Measurements from ENCODE around the gene DCBLD1. TPM values are rescaled to one million over a fixed set of nuclear protein-coding genes. Genes with fewer than 3 reads are reported as not detected.

DCBLD1 gene
- total RNA-seq, 2 experiments from 2014 or later: 2.2 to 2.3 TPM

DNA sequence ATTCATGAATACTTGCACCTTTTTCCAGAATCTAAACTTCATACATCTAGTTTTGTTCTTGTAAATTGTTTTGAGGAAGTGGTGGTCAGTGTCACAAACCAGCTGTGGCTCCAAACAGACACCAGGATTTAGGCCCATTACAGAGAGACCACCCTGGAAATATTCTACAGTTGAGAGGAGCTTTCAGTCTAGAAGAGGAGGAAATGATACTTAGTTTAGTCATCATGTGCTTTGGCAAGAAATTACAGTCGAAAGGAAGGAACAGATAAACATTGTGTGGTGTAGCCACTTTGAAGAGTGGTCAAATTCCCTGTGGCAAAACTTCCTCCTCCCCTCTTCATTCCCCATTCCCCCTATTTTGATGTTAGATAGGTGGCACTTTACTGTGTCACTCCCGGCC lies 15.7 kb downstream of the DCBLD1 start:
- Mint-ChIP-seq H3K36me3 (ENCODE audit: low read depth) (no peaks in the 10 kb centered on the region), H3K4me3 (no peak overlapping the region), H3K4me1 (ENCODE audit: low read depth) (peaks cover 11% of the 10 kb centered on the region), H3K9me3 (no peaks in the 10 kb centered on the region), H3K27me3 (no peaks in the 10 kb centered on the region), H3K27ac (no peak overlapping the region)
- no peak for ATAC-seq
- CTCF ChIA-PET: interaction anchor here (1.2 kb wide), 1 partner anchor 15 kb away, joined by 3 read pairs; the partner anchor contains the start of gene DCBLD1
- TF ChIP-seq, protein P1, sequence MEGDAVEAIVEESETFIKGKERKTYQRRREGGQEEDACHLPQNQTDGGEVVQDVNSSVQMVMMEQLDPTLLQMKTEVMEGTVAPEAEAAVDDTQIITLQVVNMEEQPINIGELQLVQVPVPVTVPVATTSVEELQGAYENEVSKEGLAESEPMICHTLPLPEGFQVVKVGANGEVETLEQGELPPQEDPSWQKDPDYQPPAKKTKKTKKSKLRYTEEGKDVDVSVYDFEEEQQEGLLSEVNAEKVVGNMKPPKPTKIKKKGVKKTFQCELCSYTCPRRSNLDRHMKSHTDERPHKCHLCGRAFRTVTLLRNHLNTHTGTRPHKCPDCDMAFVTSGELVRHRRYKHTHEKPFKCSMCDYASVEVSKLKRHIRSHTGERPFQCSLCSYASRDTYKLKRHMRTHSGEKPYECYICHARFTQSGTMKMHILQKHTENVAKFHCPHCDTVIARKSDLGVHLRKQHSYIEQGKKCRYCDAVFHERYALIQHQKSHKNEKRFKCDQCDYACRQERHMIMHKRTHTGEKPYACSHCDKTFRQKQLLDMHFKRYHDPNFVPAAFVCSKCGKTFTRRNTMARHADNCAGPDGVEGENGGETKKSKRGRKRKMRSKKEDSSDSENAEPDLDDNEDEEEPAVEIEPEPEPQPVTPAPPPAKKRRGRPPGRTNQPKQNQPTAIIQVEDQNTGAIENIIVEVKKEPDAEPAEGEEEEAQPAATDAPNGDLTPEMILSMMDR (IDR thresholded peaks at IDR 0.05): no peak
- intact Hi-C loops (cut with micrococcal nuclease): no loop called here
- no peak for DNase-seq
- POLR2A ChIA-PET: no interaction called here

DNA sequence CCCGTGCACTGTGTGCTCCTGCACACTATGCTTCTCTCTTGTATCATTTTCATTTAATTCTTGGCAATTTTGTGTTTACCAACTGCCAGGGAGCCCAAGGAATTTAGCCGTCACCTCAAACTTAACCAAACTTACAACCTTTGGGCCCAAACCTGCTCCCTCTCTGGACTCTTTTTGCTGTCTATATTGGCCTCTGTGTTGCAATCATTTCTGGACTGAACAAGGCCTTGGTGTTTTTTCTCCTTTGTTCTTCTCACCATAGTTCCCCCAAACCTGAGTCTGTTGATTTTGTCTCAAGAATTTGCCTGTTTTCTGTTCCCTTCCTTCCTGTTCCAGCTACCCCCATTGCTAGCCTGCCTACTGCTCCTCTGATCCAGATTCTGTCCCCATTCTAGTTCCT lies 19.2 kb downstream of the DCBLD1 start:
- intact Hi-C loops (cut with micrococcal nuclease): no loop called here
- ATAC-seq: no peak
- H3K27ac Mint-ChIP-seq: no peak overlapping the region
- CTCF ChIA-PET: no interaction called here
- H3K36me3 Mint-ChIP-seq (ENCODE audit: low read depth): no peaks in the 10 kb centered on the region
- H3K27me3 Mint-ChIP-seq: no peaks in the 10 kb centered on the region
- H3K4me3 Mint-ChIP-seq: no peak overlapping the region
- H3K4me1 Mint-ChIP-seq (ENCODE audit: low read depth): peaks cover 5% of the 10 kb centered on the region
- TF ChIP-seq, protein P1 (IDR thresholded peaks at IDR 0.05): no peak
- POLR2A ChIA-PET: no interaction called here
- no peaks in the 10 kb centered on the region for H3K9me3 Mint-ChIP-seq
- no peak for DNase-seq

DNA sequence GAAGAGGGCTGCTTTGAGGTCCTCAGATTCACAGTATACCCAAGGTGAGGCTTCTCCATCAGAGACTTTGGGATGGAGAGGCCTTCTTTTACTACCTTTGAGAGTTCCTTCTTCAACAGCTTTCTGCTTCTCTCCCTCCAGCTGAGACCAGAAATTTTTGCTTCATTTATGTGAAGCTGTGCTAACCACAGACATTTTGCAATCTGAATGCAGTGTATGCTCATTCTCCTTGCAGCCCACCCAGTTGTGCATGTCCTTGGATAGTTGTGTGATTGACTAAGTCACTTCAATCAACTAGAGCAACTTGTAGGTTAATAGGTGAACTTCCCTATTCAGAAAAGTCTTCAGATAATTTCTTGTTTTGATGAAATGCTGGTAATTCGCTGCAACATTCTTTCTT lies 20.1 kb downstream of the DCBLD1 start:
- no peaks in the 10 kb centered on the region for H3K9me3 Mint-ChIP-seq
- DNase-seq (no peak), ATAC-seq (no peak)
- ChIA-PET CTCF (no interaction called here), POLR2A (no interaction called here)
- intact Hi-C loops (cut with micrococcal nuclease): no loop called here
- TF ChIP-seq, protein P1 (IDR thresholded peaks at IDR 0.05): no peak
- H3K27me3 Mint-ChIP-seq: no peaks in the 10 kb centered on the region
- H3K27ac Mint-ChIP-seq: no peak overlapping the region
- peaks cover 5% of the 10 kb centered on the region for H3K4me1 Mint-ChIP-seq (ENCODE audit: low read depth)
- H3K36me3 Mint-ChIP-seq (ENCODE audit: low read depth): no peaks in the 10 kb centered on the region
- H3K4me3 Mint-ChIP-seq: no peak overlapping the region

DNA sequence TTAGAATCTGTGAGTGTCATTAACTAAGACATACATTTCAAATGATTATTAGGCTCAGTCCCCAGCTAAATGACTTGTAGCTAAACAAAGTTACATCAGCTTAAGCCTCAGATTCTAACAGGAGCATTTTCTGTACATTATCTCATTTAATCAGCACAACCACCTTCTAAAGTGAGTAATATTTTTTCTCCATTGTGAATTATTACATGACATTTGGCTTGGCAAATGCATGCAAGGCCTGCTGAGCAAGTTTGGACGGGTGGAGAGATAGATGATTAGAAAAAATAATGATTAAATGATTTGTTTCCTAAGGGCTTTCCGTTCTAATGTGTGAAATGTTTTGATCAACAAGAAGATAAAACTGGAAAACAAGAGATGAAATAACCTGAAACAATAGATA lies 20.7 kb downstream of the DCBLD1 start:
- POLR2A ChIA-PET: no interaction called here
- Mint-ChIP-seq H3K4me1 (ENCODE audit: low read depth) (peaks cover 2% of the 10 kb centered on the region), H3K36me3 (ENCODE audit: low read depth) (no peaks in the 10 kb centered on the region), H3K27ac (no peak overlapping the region), H3K27me3 (no peaks in the 10 kb centered on the region), H3K9me3 (no peaks in the 10 kb centered on the region), H3K4me3 (no peak overlapping the region)
- ATAC-seq (no peak), DNase-seq (no peak)
- intact Hi-C loops (cut with micrococcal nuclease): no loop called here
- TF ChIP-seq, protein P1 (IDR thresholded peaks at IDR 0.05): no peak
- CTCF ChIA-PET: no interaction called here

DNA sequence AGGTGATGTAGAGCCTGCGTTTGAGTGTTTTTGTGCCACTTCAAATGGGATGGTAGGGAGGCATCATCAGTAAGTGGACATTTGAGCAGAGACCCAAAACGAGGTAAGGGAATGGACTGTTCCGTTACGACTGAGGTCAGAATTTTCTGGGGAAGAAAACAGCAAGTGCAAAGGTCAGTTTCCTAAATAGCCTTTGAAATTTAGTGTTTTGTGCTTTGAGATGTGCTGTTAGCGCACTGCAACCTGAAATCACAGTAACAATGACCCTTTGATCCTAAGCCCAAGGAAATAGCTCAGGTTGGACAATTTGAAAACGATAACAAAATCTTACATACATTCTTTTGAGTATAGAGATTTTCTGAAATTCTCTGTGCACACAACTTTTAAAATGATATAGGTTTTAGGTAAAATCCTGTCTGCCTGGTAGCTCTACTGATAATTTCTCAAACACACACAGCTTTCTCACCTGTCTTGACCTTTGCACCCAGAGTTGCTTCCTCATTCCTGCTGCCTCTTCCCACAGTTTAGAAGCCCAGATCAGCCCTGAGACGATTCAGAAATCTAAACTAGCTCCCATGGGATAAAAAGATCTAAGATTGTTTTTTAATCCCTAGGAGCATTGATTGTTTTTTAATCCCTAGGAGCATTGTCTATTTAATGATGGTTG lies 22.1 kb downstream of the DCBLD1 start:
- TF ChIP-seq, protein P1 (IDR thresholded peaks at IDR 0.05): no peak
- Mint-ChIP-seq H3K27ac (no peak overlapping the region), H3K9me3 (no peaks in the 10 kb centered on the region), H3K4me3 (no peak overlapping the region), H3K27me3 (no peaks in the 10 kb centered on the region), H3K36me3 (ENCODE audit: low read depth) (no peaks in the 10 kb centered on the region), H3K4me1 (ENCODE audit: low read depth) (no peaks in the 10 kb centered on the region)
- DNase-seq (no peak), ATAC-seq (no peak)
- POLR2A ChIA-PET: no interaction called here
- CTCF ChIA-PET: interaction anchor here (0.6 kb wide), 1 partner anchor 919 kb away, joined by 3 read pairs; no protein-coding TSS in a partner anchor
- intact Hi-C loops (cut with micrococcal nuclease): no loop called here
